Islet of Langerhans (tissue), 1 donor: ENCODE data around the gene KCTD5.
"Not testable (repeated sequence)": the region's sequence is repeated elsewhere in the genome, so short reads cannot be mapped to it uniquely, and the experiment has no call there.

Experiments
- FAIRE-seq: peaks from one replicate; lab custom pipeline; 2011; peaks lifted over from hg19 to GRCh38; lab: Jason Lieb, UNC

Gene KCTD5

DNA sequence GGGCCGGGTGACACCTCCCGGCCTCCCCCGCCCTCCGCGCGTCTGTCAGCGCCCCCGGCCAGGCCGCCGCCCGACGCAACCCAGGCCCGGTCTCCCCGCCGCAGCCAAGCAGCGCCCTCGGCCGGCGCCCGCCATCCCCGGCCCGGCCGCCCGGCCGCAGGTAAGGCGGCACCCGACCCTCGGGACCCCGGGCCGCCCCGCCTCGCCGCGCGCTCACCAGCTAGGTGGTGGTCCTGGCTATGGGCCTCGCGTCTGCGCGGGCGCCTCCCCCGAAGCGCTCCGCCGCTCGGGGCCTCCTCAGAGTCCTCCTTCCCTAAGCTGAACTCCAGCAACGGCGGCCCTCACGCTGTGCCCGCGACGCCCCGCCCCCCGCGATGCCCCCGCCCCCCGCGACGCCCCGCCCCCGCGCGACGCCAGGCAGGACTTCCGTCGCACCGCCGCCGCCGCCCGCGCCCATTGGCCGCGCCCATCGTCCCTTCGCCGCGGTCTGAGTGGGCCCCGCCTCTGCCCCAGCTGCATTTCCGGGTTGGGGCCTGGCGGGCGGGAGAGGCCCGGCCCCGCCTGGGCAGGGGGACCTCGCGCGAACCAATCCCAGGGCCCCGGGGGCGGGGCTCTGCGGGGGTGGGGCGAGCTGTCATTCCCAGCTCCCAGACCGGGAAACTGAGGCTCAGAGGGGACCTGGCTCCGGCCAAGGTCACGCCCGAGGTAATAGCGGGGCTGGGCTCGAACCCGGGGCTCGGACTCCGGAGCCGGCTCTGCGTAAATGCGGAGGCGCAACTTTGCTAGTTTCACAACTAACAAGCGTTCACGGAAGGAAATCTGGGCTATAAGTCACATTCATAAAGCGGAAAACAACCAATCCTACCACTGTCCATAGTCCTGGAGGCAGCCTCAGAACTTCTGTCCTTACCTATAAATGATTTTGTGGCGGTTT lies 9.0 kb upstream of the KCTD5 start:
- FAIRE-seq, result no peak

DNA sequence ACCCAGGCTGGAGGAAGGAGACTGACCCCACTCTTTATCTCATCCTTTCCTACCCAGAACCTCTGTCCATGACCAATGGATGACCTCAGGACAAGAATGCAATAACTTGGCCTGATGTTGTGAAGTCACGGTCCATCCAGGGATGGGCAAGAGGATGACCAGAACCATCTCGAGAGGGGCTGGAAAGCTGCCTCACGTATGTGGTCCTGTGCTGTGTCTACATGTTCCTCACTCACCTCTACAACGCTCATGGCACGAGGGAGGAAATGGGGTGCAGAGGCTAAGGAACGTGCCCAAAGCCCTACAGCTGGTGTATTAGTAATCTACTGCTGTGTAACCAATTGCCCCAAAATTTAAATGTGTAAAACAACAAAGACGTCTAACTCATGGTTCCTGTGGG lies 7.3 kb upstream of the KCTD5 start:
- no peak for FAIRE-seq

DNA sequence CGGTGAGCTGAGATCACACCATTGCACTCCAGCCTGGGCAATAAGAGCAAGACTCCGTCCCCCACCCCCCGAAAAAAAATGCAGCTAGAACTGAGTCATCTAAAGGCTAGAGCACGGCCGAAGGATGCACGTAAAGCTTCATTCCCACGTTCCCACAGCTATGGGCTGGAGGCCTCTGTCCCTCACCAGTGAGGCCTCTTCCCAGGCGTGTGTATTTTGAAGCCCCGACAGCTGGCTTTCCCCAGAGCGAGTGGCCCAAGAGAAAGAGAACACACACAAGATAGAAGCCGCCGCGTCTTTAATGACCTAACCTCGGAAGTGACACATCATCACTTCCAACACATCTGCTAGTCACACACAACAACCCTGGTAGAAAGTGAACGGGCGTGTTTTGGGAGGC lies 6.6 kb upstream of the KCTD5 start:
- FAIRE-seq, result no peak

DNA sequence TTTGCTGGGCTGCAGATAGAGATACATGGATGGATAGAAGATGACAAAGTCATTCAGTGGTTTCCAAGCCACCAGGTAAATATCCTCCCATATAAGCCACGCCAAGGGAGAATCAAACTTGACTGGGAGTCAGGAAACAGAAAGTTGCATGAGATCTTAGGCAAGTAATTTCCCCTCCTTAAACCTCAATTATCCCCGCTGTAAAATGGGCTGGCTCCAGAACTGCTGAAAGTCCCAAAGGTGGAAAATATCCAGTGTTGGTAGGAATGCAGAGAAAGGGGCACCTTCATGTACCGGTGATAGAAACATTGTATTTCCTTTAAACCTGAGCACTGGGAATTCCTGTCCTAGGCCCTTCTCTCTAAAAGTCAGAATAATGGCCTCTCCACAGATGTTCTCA lies 5.4 kb upstream of the KCTD5 start:
- not testable (repeated sequence) for FAIRE-seq

DNA sequence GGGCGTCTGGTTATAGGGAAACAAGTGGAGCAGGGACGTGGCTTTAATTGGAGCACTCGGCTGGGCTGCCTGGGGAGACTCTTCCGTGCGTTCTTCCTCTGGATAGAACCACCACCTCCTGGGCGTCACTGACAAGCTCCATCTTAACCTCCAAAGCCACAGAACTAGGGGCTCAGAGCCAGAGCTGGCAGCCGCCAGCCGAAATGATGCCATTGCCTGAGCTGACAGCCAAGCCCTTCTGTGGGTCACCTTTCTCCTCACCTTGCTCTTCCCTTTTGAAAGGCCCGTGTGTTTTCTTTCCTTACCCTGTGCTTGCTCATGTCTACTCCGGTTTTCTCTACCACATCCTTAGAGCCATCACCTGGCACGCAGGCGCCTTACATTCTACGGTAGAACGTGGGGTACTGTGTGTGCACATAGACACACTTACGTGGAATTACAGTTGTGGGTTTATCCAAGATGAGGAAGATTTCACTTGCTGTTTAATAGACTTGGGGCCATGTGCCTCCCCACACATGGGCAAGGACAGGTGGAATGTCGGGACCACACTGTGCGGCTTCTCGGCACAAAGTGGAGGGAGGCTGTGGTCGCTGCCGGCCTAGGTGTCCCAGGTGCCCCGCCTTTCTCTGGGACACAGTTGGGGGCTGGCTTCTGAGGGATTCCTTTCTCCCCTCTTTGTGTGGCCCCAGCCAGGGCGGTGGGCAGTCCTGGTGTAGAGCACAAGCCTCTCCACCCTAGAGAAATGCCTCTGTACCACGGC lies 3.9 kb upstream of the KCTD5 start:
- FAIRE-seq, result not testable (repeated sequence)

DNA sequence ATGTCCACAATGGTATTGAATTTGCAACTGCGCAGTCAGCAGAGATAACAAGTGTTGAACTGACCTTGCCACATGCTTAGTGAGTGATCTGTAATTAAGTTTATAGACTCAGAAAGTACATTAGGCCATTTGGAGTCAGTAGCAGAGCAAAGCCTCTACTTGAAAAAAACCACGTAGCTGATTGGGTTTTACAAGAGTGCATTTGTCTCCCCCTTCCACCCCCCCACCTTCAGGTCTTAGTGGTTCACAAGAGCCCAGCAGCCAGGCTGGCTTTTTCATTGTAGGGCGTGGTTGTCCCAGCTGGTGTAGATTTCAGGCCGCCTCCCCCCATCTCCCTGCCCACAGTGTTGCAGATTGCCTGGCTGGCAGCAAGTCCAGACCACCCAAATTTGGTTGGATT lies 2.4 kb upstream of the KCTD5 start:
- FAIRE-seq, result not testable (repeated sequence)

DNA sequence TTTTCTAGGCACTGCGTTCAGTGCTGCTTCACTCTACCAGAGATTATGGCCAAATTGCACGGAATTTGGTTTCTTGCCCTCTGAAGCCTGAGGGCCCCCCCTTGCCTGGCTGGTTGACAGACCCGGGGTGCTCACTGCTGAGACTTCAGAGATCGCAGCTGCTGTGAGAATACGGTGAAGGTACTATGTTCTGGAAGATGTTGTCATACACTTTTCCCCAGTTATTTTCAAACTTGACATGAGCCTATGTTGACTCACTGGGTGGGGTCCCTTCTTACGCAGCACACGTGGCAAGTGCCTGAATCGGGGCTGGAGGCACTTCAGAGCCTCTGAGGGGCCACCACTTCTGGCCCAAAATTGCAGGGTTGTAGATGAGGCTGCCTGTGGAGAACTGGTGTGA lies 2.0 kb upstream of the KCTD5 start:
- FAIRE-seq, result not testable (repeated sequence)

DNA sequence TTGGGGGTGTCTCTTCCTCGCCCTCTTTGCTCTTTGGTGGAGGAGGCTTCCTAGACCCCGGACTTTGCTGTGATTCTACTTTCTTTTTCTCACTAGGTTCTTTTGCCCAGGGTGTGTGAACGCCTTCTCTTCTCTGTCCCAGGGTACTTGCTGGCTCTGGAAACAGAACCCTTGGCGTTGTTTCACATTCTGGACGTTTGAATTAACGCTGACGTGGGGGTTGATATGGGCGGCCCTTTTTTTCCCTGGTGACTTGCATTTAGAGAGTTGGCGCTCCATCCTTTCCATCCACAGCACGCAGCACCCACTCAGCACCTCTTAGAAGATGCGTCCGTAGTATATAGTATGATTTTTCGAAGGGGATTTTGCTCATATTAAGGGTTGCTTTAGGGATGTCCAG lies 718 bp downstream of the KCTD5 start:
- FAIRE-seq, result not testable (repeated sequence)

DNA sequence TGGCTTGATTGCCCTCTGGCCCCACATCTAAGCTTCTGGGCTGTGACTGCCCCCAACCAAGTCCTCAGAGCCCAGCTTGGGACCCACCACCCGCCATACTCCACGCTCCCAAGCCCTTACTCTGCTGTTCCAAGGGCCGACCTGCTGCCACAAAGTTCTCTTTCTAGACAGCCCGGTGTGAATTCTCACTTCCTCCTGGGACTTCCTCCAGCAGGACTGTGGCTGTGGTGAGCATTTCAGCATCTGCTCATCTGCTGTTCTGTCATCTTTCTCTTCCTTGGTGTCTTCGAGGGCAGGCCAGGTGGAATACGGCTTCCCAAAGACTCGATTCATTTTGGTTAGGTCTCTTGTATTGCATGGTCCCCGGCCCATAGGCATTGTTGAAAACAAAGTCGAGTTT lies 3.8 kb downstream of the KCTD5 start:
- not testable (repeated sequence) for FAIRE-seq

DNA sequence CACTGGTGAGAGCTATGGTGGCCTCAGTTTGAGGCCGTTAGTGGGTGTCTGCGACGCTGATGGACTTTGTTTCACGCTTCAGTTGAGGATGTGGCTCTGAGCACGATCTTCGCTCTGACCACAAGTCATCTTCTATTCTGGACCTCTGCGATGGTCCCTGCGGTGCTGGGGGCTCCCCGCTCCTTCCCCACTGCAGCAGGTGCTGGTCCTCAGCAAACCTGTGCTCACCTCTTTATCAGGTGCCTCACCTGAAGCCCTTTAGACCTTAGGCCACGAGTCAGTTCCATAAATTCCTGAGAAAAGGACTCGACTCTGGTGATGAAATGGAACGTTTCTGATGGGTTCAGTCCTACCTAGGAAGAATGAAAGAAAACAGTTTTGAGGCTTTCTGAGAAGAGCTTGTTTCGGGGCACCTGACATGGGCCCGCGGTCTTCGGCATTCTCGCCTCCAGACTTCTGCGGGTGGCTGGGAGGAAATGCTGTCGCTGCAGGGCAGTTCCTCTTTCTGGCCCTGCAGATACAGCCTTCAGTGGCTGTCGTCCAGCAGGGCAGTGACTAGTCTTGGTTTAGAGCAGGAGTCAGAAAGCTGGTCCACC lies 4.7 kb downstream of the KCTD5 start:
- FAIRE-seq, result no peak

DNA sequence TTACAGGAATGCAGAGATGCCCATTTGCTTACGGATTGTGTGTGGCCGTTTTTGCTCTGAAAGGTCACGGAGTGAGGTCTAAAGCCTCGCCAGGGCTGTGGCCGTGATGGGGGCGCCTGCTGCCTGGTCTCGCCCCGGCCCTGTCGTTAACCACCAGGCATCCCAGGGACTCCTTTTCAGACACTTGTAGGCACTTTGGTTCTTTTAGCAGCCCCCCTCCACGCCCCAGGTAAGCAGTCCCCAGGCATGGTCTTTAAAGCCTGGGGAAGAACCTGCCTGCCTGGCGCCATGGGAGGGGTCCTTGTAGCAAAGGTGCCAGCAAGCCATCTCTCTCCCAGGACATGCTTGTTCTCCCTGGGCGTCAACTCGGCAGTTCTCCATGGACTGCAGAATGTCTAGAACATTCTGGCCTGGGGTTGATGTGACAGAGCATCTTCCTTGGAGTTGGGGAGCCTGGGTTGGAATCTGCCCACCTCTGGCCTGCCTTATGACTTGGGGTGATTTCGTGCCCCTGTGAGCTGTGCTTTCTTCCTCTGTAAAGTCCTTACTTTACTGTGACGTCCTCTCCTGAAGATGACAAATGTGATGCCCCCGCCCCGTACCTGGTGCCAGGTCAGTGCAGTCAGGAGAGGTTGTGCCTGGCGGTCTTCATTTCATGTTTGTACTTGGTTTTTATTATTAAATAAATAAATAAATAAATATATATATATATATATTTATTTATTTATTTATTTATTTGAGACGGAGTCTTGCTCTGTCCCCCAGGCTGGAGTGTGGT lies 5.4 kb downstream of the KCTD5 start:
- FAIRE-seq, result no peak

DNA sequence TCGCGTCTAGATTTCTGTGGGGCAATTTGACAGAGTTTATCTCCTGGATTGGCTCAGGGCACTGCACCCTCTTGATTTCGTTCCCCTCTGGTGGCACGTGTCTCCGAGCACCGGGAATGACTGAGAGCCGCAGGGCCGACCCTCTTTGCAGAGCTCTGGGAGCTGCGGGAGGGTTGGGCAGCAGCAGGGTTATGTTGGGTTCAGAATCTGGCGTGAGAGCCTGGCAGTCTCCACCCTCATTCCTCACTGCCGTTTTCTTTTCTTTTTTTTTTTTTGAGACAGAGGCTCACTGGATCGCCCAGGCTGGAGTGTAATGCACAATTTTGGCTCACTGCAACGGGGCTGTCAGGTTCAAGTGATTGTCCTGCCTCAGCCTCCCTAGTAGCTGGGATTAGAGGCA lies 7.1 kb downstream of the KCTD5 start:
- FAIRE-seq, result not testable (repeated sequence)

DNA sequence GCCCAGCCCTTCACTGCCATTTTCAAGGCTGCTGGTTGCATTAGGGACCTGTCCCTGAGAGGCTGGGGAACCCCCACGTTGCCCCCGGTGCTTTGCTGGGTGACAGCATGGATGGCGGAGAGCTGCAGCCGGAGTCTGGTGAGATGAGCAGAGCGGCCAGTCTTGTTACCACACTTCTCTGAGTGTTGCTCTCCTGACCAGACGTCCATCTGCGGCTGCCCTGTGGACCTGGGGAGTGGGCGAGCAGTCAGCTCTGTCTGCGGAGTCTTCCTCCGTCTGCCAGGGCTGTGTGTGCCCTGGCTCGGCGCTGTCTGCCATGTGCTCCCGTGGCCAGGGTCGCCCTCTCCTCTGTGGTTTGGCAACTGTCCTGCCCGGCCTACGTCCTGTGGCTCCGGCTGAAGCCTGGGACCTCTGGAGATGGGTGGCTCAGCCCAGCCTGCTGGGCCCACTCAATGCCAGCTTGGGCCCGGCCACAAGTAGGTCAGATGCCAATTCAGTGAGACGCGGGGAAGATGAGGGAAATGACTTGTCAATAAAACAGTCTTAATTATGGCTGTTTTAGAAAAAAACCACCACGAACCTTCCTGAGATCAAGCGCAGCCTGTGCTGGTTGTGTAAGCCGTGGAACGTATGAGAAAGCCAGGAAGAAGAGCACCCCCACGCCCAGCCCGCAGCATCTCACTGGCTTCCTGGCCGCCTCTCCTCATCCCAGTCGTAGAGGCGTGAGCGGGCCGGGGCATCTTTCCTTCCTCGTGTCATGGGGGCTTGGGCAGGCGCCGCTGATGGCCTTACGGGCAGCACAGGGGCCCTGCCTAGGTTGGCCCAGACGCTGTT lies 7.9 kb downstream of the KCTD5 start:
- FAIRE-seq, result no peak

DNA sequence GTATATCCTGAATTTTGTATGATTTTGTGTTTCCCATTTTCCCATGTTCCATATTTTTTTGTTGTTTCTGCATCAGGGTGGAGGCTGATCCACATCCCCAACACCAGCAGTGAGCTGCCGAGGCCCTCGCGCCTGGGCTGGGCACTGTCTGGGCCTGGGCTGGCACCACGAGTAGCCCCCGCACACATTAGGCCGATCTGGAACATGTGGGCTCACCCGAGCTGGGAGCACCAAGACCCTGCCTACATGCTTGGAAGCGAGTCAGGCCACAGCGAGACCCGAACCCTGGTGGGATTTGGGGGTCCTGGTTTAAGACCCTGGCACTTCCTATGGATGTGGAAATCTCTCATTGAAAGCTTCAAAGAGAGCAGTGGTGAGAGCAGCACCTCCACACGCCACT lies 8.5 kb downstream of the KCTD5 start:
- FAIRE-seq, result no peak

DNA sequence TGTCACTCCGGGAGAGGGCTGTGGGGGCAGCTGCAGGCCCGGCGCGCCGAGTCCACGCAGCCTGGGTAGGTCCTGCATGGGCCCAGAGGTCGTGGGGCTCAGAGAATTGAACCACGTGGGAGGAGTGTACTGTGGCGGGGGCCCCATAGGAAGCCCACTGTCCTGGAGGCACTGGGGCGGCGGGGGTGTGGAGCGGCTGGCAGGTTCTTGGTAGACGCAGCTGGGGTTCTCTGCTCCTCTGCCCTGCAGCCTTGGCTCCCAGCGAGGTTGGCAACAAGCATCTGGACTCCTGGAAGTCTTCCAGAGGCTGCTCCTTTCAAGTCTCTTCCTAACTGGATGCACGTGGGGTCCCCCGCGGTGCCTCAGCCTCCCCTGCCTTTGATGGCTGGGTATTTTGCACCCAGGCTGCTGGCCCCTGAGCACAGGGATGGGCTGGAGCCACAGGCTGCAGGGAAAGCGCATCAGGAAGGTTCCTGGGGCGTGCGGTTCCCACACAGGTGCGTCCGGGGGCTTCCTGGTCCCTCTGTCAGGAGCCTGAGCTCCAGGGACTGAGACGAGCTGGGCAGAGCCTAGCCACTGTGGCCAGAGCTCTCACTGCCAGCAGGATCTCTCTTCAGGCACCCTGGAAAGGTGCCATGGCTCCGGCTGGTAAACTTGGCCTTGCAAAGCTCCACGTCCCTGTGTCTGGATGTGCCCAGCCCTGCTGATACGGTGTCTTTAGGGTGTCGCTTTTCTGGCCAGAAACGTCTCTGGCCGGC lies 9.3 kb downstream of the KCTD5 start:
- FAIRE-seq, result no peak

DNA sequence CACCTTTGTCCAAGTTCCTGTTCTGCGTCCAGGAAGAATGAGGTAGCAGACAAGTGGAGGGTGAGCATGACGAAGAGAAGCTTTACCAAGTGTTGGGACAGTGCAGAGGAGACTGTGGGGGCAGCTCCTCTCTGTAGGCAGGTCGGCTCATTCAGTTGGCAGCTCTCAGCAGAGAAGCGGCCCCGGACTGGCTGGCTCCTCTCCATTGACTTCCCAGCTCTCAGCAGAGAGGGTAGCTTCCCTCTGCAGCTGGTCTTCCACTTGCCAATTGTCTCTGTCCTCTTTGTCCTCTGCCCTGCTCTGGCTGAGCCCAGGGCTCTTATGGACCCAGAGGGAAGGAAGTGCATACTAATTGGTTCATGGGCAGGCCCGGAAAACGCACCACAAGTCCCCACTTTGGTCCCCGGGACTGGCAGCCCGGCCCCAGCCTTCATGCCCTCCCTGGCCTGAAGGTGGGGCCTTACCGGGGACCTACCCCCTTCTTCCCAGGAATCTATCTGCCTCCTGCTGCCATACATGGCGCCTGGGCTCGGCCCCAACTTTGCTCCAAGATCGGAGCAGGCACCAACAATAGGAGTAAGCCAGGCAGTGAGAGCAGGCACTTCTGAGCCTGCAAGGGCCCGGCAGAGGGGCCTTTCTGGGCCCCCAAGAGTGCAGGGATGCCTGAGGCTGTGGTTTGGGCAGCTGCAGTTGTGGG lies 10.1 kb downstream of the KCTD5 start:
- FAIRE-seq, result no peak

DNA sequence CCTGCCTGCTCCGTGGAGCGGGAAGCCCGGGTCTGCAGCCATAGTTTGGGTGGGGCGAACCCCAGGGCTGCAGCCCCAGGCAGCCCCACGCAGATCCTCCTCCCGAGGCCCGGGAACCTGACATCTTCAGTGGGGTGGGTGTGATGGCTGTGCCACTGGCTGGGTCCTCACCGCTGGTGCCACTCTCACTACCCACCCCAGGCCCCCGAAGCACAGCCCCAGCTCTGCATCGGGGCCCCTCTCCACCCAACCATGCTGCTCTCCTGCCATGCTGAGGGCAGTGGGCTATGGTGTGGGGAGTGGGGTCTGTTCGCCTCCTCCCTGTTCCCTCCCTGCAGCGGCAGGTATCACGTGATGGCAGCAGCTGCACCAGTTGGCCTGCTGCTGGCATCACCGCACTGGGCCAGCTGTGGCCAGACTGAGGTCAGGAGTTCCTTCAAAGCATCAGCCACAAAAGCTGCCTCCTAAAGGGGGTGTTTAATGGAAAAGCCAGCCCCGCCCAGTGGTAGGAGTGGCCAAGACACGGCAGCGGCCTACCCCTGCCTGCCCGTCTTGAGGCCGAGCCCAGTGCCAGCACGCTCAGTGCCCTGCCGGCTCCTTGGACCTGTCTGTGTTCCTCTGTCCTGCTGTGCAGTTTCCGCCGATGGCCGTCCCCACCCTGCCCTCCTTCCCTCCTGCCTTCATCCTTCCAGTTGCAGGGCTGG lies 10.8 kb downstream of the KCTD5 start:
- no peak for FAIRE-seq

DNA sequence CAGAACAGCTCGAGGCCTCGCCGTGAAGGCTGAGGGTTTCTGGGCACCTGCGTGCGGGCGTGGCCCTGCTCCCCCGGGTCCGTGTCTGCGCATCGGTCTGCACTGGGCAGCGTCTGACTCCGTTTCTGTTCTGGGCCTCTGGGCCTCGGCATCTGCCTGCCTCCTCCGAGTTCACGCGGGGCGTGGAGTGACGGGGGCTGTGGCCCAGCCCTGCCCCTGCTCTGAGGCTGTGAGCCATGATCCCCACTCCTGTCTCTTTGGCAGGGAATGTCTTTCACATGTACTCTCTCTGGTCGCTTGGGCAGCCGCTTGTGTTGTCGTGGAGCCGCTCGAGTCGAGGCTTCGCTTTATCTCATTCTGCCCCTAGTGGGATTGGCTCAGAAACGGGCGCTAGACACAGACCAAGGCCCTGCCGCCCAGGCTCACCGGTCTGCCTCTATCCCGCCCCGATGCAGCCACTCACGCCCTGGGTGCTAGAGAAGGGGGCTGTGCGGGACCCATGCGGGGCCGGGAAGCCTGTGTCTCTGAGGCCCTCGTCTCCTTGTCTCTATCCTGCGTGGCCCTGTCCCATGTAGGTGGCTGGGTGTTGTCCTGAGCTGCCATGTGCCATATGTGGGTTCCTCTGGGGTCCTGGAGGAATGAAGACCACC lies 14.4 kb downstream of the KCTD5 start:
- FAIRE-seq, result not testable (repeated sequence)
